Trophoblast cell (in vitro differentiated cells and primary cell): ENCODE measurements around the gene TDO2.
A peak's percentile ranks its signal among the peaks of the same experiment; 100 is the strongest.
"Not testable (repeated sequence)": the region's sequence is repeated elsewhere in the genome, so short reads cannot be mapped to it uniquely, and the experiment has no call there.

Source experiments
- DNase-seq, 2 donors: peaks; one replicate each; pipeline ENCODE4 v3.0.0-alpha.2; 2016
- H2AFZ ChIP-seq: 2 replicates; pipeline ENCODE4 v1.6.1; 2013; ENCODE audit warnings: low read length, moderate library complexity, mild to moderate bottlenecking; ENCODE audit not compliant: insufficient read depth, poor library complexity
- H2AK5ac ChIP-seq: 2 replicates; pipeline ENCODE4 v1.6.1; 2013; ENCODE audit warnings: mild to moderate bottlenecking, low read length
- H2BK120ac ChIP-seq: 2 replicates; pipeline ENCODE4 v1.6.1; 2013; ENCODE audit warnings: low read length, mild to moderate bottlenecking, moderate library complexity; ENCODE audit not compliant: insufficient read depth, poor library complexity
- H2BK12ac ChIP-seq: 2 replicates; pipeline ENCODE4 v1.6.1; 2013; ENCODE audit warnings: mild to moderate bottlenecking, low read length, moderate library complexity
- H2BK5ac ChIP-seq: 2 replicates; pipeline ENCODE4 v1.6.1; 2013; ENCODE audit warnings: low read length, low read depth, moderate library complexity, mild to moderate bottlenecking; ENCODE audit not compliant: poor library complexity
- H3K14ac ChIP-seq: 2 replicates; pipeline ENCODE4 v1.6.1; 2013; ENCODE audit warnings: mild to moderate bottlenecking, low read length
- H3K18ac ChIP-seq: 2 replicates; pipeline ENCODE4 v1.6.1; 2013; ENCODE audit warnings: mild to moderate bottlenecking, low read length
- H3K23ac ChIP-seq: 2 replicates; pipeline ENCODE4 v1.6.1; 2013; ENCODE audit warnings: low read length
- H3K27ac ChIP-seq: 2 replicates; pipeline ENCODE4 v1.5.1; 2013; ENCODE audit warnings: low read depth, mild to moderate bottlenecking, inconsistent platforms, low read length, moderate library complexity
- H3K27me3 ChIP-seq: 2 replicates; pipeline ENCODE4 v1.6.1; 2013; ENCODE audit warnings: inconsistent platforms, mild to moderate bottlenecking, low read length, moderate library complexity; ENCODE audit not compliant: insufficient read depth
- H3K36me3 ChIP-seq, 2 experiments: 1 replicate in 1 of 2; 2 replicates in 1 of 2; pipeline ENCODE4 v1.6.1; 2013; ENCODE audit warnings: low read length in 2 of 2, mild to moderate bottlenecking in 2 of 2, moderate library complexity in 1 of 2; ENCODE audit not compliant: insufficient read depth in 2 of 2, control insufficient read depth in 1 of 2
- H3K4ac ChIP-seq: 2 replicates; pipeline ENCODE4 v1.6.1; 2013; ENCODE audit warnings: low read depth, mild to moderate bottlenecking, low read length, moderate library complexity
- H3K4me1 ChIP-seq, 2 experiments: 1 replicate in 1 of 2; 2 replicates in 1 of 2; pipeline ENCODE4 v1.6.1; 2013; ENCODE audit warnings: low read length in 2 of 2, mild to moderate bottlenecking in 2 of 2, moderate library complexity in 1 of 2; ENCODE audit not compliant: insufficient read depth in 2 of 2, control insufficient read depth in 1 of 2
- H3K4me2 ChIP-seq: 2 replicates; pipeline ENCODE4 v1.6.1; 2013; ENCODE audit warnings: inconsistent platforms, mild to moderate bottlenecking, low read length, moderate library complexity
- H3K4me3 ChIP-seq: 2 replicates; pipeline ENCODE4 v1.5.1; 2013; ENCODE audit warnings: mild to moderate bottlenecking, low read depth, low read length, inconsistent platforms
- H3K79me1 ChIP-seq: one replicate; pipeline ENCODE4 v1.6.1; 2013; ENCODE audit warnings: low read length
- H3K79me2 ChIP-seq: 2 replicates; pipeline ENCODE4 v1.6.1; 2013; ENCODE audit warnings: low read length, mild to moderate bottlenecking; ENCODE audit not compliant: control insufficient read depth, insufficient read depth, poor library complexity
- H3K9ac ChIP-seq: 2 replicates; pipeline ENCODE4 v1.6.1; 2013; ENCODE audit warnings: mild to moderate bottlenecking, low read length
- H3K9me3 ChIP-seq: 2 replicates; pipeline ENCODE4 v1.6.1; 2013; ENCODE audit warnings: low read depth, mild to moderate bottlenecking, control low read depth, inconsistent platforms, low read length; ENCODE audit not compliant: insufficient read depth
- H4K12ac ChIP-seq: 2 replicates; pipeline ENCODE4 v1.6.1; 2013; ENCODE audit warnings: low read depth, mild to moderate bottlenecking, low read length, moderate library complexity
- H4K8ac ChIP-seq: 2 replicates; pipeline ENCODE4 v1.6.1; 2013; ENCODE audit warnings: low read depth, mild to moderate bottlenecking, low read length, moderate library complexity
- H4K91ac ChIP-seq: one replicate; pipeline ENCODE4 v1.6.1; 2013; ENCODE audit warnings: low read depth, mild to moderate bottlenecking, low read length, moderate library complexity
- WGBS: extraction: QIAGEN DNeasy Blood & Tissue Kit; methylation state at CpG from one replicate; pipeline ENCODE4 v1.1.7; 2013; ENCODE audit warnings: missing lambda C conversion rate; ENCODE audit not compliant: insufficient read length, insufficient coverage; ENCODE audit errors: extremely low coverage; 5-methylcytosine and 5-hydroxymethylcytosine counted together

Gene TDO2

DNA sequence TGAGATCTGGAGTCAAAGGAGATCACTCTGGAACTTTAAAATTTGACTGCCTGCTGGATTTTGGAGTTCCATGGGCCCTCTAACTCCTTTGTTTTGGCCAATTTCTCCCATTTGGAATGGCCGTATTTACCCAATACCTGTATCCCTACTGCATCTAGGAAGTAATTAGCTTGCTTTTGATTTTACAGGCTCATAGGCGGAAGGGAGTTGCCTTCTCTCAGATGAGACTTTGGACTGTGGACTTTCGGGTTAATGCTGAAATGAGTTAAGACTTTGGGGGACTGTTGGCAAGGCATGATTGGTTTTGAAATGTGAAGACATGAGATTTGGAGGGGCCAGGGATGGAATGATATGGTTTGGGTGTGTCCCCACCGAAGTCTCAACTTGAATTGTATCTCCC is 31.1 kb downstream of the TDO2 start:
- not testable (repeated sequence) for H3K18ac ChIP-seq, H2BK12ac ChIP-seq, H3K79me1 ChIP-seq, H3K23ac ChIP-seq, H2BK120ac ChIP-seq, H3K79me2 ChIP-seq, H2BK5ac ChIP-seq, H3K4me2 ChIP-seq, H4K12ac ChIP-seq, H3K9me3 ChIP-seq, H3K27me3 ChIP-seq, H2AFZ ChIP-seq, H4K8ac ChIP-seq, H3K4me1 ChIP-seq, H3K4ac ChIP-seq, H3K36me3 ChIP-seq, H4K91ac ChIP-seq, H3K4me3 ChIP-seq, H3K9ac ChIP-seq, H3K14ac ChIP-seq, H3K27ac ChIP-seq, H2AK5ac ChIP-seq, DNase-seq
- no CpG with 5 or more reads among the region's 4 CpGs for WGBS

DNA sequence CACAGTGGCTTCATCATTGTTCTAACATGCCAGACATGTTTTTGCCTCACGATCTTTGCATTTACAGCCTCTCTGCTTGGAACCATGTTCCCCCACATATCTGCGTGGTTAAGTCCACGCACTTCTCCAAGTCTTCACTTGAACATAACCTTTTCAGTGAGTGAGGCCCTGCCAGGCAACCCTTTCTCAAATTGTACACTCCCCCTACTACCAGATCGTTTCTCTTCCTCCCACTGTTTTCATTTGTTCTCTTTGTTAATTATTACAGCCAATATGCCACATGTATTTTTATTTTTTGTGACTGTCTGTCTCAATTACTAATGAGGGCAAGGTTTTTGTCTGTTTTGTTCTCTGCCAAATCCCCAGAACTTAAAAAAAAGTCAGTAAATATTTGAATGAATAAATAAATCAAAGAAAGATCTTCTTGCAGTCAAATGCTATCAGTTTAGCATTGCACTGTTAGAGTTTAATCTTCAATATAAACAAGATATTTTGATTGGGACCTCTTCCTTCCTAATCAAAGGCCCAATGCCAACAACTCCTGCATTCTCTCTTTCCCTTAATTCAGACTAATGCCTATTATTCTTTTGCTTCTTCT is 32.0 kb downstream of the TDO2 start:
- H3K9me3 ChIP-seq: peaks cover 4% of the 10 kb centered on the region
- H3K27me3 ChIP-seq: no peaks in the 10 kb centered on the region
- peak overlapping the region; percentile 11 for H2AK5ac ChIP-seq
- no peak for DNase-seq
- no peak overlapping the region for H3K4me3 ChIP-seq
- H4K91ac ChIP-seq: no peak overlapping the region
- no CpG with 5 or more reads among the region's 4 CpGs for WGBS
- no peak overlapping the region for H4K12ac ChIP-seq
- H3K79me2 ChIP-seq: no peaks in the 10 kb centered on the region
- no peak overlapping the region for H3K23ac ChIP-seq
- no peaks in the 10 kb centered on the region for H3K4me1 ChIP-seq
- no peak overlapping the region for H4K8ac ChIP-seq
- no peaks in the 10 kb centered on the region for H3K79me1 ChIP-seq
- H3K4ac ChIP-seq: no peak overlapping the region
- H2BK5ac ChIP-seq: peak overlapping the region; percentile 10
- no peak overlapping the region for H3K4me2 ChIP-seq
- H3K9ac ChIP-seq: no peak overlapping the region
- no peak overlapping the region for H3K18ac ChIP-seq
- no peak overlapping the region for H2BK120ac ChIP-seq
- no peak overlapping the region for H3K27ac ChIP-seq
- no peak overlapping the region for H3K14ac ChIP-seq
- no peak overlapping the region for H2AFZ ChIP-seq
- no peaks in the 10 kb centered on the region for H3K36me3 ChIP-seq
- no peak overlapping the region for H2BK12ac ChIP-seq

DNA sequence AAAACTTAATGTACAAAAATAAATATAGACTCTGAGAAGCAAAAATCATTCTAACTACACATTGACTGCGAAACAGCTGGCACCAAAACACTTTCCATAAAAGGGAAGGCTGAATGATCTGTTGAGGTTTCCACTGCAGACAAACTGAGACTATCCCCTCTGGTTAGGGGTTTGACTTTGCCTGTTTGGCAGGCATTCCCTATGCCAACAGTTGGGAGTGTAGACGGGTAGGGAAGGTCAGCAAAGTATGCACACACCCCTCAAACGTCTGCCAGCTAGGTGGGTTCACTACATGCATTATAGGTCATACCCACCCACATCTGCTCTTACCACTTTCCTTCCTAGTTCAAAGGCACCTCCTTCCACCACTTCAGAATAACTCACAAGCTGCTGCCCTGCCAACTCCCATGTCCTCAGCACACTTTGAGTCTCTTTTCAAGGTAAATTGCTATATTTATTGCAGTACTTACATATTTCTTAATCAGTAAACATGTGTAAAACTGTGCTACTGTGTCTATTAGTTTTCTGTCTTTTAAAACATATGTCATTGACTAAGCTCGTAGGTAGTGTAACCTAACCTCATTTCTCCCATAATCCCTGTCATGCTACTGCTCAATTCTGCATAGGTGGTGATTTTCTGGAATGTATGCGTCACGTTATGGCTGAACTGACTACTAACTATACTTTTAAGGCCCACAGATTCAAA is 37.7 kb downstream of the TDO2 start:
- no peak overlapping the region for H3K27ac ChIP-seq
- no peak overlapping the region for H2AK5ac ChIP-seq
- no peaks in the 10 kb centered on the region for H3K9me3 ChIP-seq
- H3K27me3 ChIP-seq: no peaks in the 10 kb centered on the region
- H2AFZ ChIP-seq: no peak overlapping the region
- no peak overlapping the region for H2BK12ac ChIP-seq
- H3K79me1 ChIP-seq: no peaks in the 10 kb centered on the region
- H3K79me2 ChIP-seq: no peaks in the 10 kb centered on the region
- no peak overlapping the region for H4K8ac ChIP-seq
- WGBS: no CpG with 5 or more reads among the region's 6 CpGs
- H3K36me3 ChIP-seq: no peaks in the 10 kb centered on the region
- H4K91ac ChIP-seq: no peak overlapping the region
- H3K4me3 ChIP-seq: no peak overlapping the region
- H2BK120ac ChIP-seq: no peak overlapping the region
- no peak overlapping the region for H3K9ac ChIP-seq
- no peak overlapping the region for H3K14ac ChIP-seq
- H3K23ac ChIP-seq: no peak overlapping the region
- no peak overlapping the region for H2BK5ac ChIP-seq
- no peak overlapping the region for H3K4ac ChIP-seq
- DNase-seq: no peak
- no peak overlapping the region for H3K18ac ChIP-seq
- no peak overlapping the region for H3K4me2 ChIP-seq
- no peak overlapping the region for H4K12ac ChIP-seq
- peaks cover 0 to 2% of the 10 kb centered on the region in 2 experiments for H3K4me1 ChIP-seq

DNA sequence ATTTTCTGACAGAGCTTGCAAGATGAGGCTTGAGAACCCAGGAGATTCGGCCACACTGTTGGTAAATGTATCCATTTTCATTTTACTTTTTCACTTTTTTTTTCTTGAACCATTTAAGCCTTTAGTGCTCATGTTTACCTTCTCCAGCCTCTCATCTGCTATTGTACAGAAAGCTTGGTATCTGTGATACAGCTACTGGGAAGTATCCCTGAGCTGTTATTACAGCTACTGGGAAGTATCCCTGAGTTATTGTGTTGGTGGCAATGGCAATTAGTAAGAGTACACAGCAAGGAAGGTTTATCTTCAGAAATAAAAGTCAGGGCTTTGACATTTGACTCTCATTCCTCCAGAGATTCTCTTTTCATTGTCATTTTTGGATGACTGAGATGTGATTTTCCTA is 38.3 kb downstream of the TDO2 start:
- Histone ChIP-seq H3K79me1 (no peaks in the 10 kb centered on the region), H3K4me1 (peaks cover 0 to 2% of the 10 kb centered on the region in 2 experiments), H2BK12ac (no peak overlapping the region), H4K12ac (no peak overlapping the region), H4K91ac (no peak overlapping the region), H3K9me3 (no peaks in the 10 kb centered on the region), H3K27me3 (no peaks in the 10 kb centered on the region), H3K36me3 (no peaks in the 10 kb centered on the region), H2AFZ (no peak overlapping the region), H2BK120ac (no peak overlapping the region), H3K4me2 (no peak overlapping the region), H3K4me3 (no peak overlapping the region), H2AK5ac (no peak overlapping the region), H3K18ac (no peak overlapping the region), H3K4ac (no peak overlapping the region), H3K14ac (no peak overlapping the region), H3K27ac (no peak overlapping the region), H3K79me2 (no peaks in the 10 kb centered on the region), H2BK5ac (no peak overlapping the region), H4K8ac (no peak overlapping the region), H3K23ac (no peak overlapping the region), H3K9ac (no peak overlapping the region)
- no peak for DNase-seq
- WGBS: no CpG with 5 or more reads among the region's 1 CpG
